HepG2 (cell line): ENCODE measurements around the gene TMCC1. TPM values are rescaled to one million over a fixed set of nuclear protein-coding genes. Genes with fewer than 3 reads are reported as not detected.

Experiments used
- ATF7-NPFF ChIP-seq: sonication (generic); formaldehyde crosslinking; IDR thresholded peaks from 2 replicates; pipeline ENCODE4 v1.8.1; 2023; ENCODE audit warnings: mild to moderate bottlenecking, low read depth, missing genetic modification reagents, moderate library complexity
- DNMT3B ChIP-seq: conservative IDR thresholded peaks from 2 replicates; pipeline ENCODE4 v1.6.1; 2016; ENCODE audit warnings: missing biosample characterization, control low read depth
- FOXJ3 ChIP-seq: sonication (generic); formaldehyde crosslinking; IDR thresholded peaks from 2 replicates; pipeline ENCODE4 v1.4.0; 2020; ENCODE audit warnings: missing genetic modification reagents, mild to moderate bottlenecking, borderline replicate concordance
- ISL2 ChIP-seq: sonication (generic); formaldehyde crosslinking; IDR thresholded peaks from 2 replicates; pipeline ENCODE4 v1.5.0; 2020; ENCODE audit warnings: missing genetic modification reagents
- PAF1 ChIP-seq: IDR thresholded peaks from 2 replicates; pipeline ENCODE4 v1.6.1; 2016; ENCODE audit warnings: missing genetic modification reagents, missing compliant biosample characterization
- ZNF230 ChIP-seq: sonication (generic); formaldehyde crosslinking; IDR thresholded peaks from 2 replicates; pipeline ENCODE4 v1.4.0; 2020; ENCODE audit warnings: mild to moderate bottlenecking, missing genetic modification reagents
- ZNF878 ChIP-seq: sonication (generic); formaldehyde crosslinking; IDR thresholded peaks from 2 replicates; pipeline ENCODE4 v1.8.1; 2023; ENCODE audit warnings: mild to moderate bottlenecking, missing genetic modification reagents, moderate library complexity
- polyA plus RNA-seq, 8 experiments: library from polyadenylated mRNA; depleted of rRNA in 3 of 8; stranded (reverse) in 7 of 8; unstranded in 1 of 8; fragments of >200 nt; fragmentation: Illumina TruSeq in 4 of 8; extraction: Trizol in 4 of 8; gene quantifications; 2 replicates each; pipeline versions ENCODE4 v1.2.1 to v1.2.3, GENCODE V29; 2011 to 2016; ENCODE audit warnings: low read depth in 4 of 8, missing spikeins in 1 of 8, mixed read lengths in 1 of 8; ENCODE audit not compliant: insufficient read depth in 1 of 8
- total RNA-seq, 5 experiments: library from RNA; depleted of rRNA; stranded (reverse); fragments of >200 nt; fragmentation: Illumina TruSeq; extraction: Trizol; gene quantifications; 2 replicates each; pipeline ENCODE4 v1.2.3, GENCODE V29; 2016; ENCODE audit warnings: low read depth in 1 of 5
- TF ChIP-seq, protein P1 (sequence below): sonication (generic); formaldehyde crosslinking; IDR thresholded peaks from 2 replicates; pipeline ENCODE4 v1.4.0; 2020; ENCODE audit warnings: low read depth, mild to moderate bottlenecking, missing genetic modification reagents
- TF ChIP-seq, protein P2 (sequence below): sonication (generic); formaldehyde crosslinking; IDR thresholded peaks from 2 replicates; pipeline ENCODE4 v1.5.0; 2020; ENCODE audit warnings: mild to moderate bottlenecking, missing genetic modification reagents, borderline replicate concordance
- TF ChIP-seq, protein P3 (sequence below): sonication (generic); formaldehyde crosslinking; IDR thresholded peaks from 2 replicates; pipeline ENCODE4 v1.4.0; 2020; ENCODE audit warnings: missing genetic modification reagents
- TF ChIP-seq, protein P4 (sequence below): sonication (generic); IDR thresholded peaks from 2 replicates; pipeline ENCODE4 v1.6.1; 2016; ENCODE audit warnings: low read depth, borderline replicate concordance
- TF ChIP-seq, protein P5 (sequence below): sonication (generic); formaldehyde crosslinking; IDR thresholded peaks from 2 replicates; pipeline ENCODE4 v1.5.0; 2020; ENCODE audit warnings: missing genetic modification reagents
- TF ChIP-seq, protein P6 (sequence below): sonication (generic); formaldehyde crosslinking; IDR thresholded peaks from 2 replicates; pipeline ENCODE4 v1.4.0; 2020; ENCODE audit warnings: missing genetic modification reagents, mild to moderate bottlenecking, borderline replicate concordance
- TF ChIP-seq, protein P7 (sequence below): IDR thresholded peaks from 2 replicates; pipeline ENCODE4 v1.6.1; 2012; ENCODE audit warnings: inconsistent platforms

Gene TMCC1
- total and polyA plus RNA-seq, 2 of the 13 experiments (the other 11 are each of a cell fraction or from before 2014, with no cell fraction given) = 12.1 to 264 TPM

DNA sequence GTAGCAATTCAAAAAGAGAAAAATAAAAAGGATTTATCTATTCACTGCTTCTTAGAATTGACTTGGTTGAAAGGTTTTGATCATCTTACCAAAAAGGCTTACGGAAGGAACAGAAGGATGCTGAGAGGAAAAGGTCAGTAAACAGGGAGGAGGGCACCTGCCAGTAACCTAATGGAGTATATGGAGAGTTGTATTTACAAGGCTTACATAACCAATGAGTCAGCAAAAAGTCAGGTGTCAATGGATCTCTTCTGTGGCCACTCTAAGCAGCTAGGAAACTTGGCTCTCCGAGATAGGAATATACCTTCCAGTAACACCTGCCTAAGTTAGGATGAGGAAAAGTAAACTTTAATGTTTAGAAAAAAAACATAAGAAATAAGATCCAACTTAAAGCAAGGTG is 206.6 kb downstream of the TMCC1 start (continued):
- TF ChIP-seq, protein P1, sequence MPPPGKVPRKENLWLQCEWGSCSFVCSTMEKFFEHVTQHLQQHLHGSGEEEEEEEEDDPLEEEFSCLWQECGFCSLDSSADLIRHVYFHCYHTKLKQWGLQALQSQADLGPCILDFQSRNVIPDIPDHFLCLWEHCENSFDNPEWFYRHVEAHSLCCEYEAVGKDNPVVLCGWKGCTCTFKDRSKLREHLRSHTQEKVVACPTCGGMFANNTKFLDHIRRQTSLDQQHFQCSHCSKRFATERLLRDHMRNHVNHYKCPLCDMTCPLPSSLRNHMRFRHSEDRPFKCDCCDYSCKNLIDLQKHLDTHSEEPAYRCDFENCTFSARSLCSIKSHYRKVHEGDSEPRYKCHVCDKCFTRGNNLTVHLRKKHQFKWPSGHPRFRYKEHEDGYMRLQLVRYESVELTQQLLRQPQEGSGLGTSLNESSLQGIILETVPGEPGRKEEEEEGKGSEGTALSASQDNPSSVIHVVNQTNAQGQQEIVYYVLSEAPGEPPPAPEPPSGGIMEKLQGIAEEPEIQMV (CRISPR knock-in tag) = no peak
- TF ChIP-seq, protein P2, sequence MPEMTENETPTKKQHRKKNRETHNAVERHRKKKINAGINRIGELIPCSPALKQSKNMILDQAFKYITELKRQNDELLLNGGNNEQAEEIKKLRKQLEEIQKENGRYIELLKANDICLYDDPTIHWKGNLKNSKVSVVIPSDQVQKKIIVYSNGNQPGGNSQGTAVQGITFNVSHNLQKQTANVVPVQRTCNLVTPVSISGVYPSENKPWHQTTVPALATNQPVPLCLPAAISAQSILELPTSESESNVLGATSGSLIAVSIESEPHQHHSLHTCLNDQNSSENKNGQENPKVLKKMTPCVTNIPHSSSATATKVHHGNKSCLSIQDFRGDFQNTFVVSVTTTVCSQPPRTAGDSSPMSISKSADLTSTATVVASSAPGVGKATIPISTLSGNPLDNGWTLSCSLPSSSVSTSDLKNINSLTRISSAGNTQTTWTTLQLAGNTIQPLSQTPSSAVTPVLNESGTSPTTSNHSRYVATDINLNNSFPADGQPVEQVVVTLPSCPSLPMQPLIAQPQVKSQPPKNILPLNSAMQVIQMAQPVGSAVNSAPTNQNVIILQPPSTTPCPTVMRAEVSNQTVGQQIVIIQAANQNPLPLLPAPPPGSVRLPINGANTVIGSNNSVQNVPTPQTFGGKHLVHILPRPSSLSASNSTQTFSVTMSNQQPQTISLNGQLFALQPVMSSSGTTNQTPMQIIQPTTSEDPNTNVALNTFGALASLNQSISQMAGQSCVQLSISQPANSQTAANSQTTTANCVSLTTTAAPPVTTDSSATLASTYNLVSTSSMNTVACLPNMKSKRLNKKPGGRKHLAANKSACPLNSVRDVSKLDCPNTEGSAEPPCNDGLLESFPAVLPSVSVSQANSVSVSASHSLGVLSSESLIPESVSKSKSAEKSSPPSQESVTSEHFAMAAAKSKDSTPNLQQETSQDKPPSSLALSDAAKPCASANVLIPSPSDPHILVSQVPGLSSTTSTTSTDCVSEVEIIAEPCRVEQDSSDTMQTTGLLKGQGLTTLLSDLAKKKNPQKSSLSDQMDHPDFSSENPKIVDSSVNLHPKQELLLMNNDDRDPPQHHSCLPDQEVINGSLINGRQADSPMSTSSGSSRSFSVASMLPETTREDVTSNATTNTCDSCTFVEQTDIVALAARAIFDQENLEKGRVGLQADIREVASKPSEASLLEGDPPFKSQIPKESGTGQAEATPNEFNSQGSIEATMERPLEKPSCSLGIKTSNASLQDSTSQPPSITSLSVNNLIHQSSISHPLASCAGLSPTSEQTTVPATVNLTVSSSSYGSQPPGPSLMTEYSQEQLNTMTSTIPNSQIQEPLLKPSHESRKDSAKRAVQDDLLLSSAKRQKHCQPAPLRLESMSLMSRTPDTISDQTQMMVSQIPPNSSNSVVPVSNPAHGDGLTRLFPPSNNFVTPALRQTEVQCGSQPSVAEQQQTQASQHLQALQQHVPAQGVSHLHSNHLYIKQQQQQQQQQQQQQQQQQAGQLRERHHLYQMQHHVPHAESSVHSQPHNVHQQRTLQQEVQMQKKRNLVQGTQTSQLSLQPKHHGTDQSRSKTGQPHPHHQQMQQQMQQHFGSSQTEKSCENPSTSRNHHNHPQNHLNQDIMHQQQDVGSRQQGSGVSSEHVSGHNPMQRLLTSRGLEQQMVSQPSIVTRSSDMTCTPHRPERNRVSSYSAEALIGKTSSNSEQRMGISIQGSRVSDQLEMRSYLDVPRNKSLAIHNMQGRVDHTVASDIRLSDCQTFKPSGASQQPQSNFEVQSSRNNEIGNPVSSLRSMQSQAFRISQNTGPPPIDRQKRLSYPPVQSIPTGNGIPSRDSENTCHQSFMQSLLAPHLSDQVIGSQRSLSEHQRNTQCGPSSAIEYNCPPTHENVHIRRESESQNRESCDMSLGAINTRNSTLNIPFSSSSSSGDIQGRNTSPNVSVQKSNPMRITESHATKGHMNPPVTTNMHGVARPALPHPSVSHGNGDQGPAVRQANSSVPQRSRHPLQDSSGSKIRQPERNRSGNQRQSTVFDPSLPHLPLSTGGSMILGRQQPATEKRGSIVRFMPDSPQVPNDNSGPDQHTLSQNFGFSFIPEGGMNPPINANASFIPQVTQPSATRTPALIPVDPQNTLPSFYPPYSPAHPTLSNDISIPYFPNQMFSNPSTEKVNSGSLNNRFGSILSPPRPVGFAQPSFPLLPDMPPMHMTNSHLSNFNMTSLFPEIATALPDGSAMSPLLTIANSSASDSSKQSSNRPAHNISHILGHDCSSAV (CRISPR knock-in tag) = no peak
- TF ChIP-seq, protein P3, sequence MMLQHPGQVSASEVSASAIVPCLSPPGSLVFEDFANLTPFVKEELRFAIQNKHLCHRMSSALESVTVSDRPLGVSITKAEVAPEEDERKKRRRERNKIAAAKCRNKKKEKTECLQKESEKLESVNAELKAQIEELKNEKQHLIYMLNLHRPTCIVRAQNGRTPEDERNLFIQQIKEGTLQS (CRISPR knock-in tag) = peak; percentile 80
- no peak for TF ChIP-seq ATF7-NPFF
- TF ChIP-seq, protein P4, sequence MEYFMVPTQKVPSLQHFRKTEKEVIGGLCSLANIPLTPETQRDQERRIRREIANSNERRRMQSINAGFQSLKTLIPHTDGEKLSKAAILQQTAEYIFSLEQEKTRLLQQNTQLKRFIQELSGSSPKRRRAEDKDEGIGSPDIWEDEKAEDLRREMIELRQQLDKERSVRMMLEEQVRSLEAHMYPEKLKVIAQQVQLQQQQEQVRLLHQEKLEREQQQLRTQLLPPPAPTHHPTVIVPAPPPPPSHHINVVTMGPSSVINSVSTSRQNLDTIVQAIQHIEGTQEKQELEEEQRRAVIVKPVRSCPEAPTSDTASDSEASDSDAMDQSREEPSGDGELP = peak; percentile 54; the same call in 1 of the 2 replicates
- TF ChIP-seq, protein P5, sequence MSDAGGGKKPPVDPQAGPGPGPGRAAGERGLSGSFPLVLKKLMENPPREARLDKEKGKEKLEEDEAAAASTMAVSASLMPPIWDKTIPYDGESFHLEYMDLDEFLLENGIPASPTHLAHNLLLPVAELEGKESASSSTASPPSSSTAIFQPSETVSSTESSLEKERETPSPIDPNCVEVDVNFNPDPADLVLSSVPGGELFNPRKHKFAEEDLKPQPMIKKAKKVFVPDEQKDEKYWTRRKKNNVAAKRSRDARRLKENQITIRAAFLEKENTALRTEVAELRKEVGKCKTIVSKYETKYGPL (CRISPR knock-in tag) = peak; percentile 96
- TF ChIP-seq ISL2 (CRISPR knock-in tag) = peak; percentile 34; the same call in 1 of the 2 replicates
- TF ChIP-seq, protein P6, sequence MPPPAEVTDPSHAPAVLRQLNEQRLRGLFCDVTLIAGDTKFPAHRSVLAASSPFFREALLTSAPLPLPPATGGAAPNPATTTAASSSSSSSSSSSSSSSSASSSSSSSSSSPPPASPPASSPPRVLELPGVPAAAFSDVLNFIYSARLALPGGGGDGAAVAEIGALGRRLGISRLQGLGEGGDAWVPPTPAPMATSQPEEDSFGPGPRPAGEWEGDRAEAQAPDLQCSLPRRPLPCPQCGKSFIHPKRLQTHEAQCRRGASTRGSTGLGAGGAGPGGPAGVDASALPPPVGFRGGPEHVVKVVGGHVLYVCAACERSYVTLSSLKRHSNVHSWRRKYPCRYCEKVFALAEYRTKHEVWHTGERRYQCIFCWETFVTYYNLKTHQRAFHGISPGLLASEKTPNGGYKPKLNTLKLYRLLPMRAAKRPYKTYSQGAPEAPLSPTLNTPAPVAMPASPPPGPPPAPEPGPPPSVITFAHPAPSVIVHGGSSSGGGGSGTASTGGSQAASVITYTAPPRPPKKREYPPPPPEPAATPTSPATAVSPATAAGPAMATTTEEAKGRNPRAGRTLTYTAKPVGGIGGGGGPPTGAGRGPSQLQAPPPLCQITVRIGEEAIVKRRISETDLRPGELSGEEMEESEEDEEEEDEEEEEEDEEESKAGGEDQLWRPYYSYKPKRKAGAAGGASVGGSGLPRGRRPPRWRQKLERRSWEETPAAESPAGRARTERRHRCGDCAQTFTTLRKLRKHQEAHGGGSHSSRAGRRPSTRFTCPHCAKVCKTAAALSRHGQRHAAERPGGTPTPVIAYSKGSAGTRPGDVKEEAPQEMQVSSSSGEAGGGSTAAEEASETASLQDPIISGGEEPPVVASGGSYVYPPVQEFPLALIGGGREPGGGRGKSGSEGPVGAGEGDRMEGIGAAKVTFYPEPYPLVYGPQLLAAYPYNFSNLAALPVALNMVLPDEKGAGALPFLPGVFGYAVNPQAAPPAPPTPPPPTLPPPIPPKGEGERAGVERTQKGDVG (CRISPR knock-in tag) = no peak
- TF ChIP-seq FOXJ3 (CRISPR knock-in tag) = peak; percentile 15; the same call in 1 of the 2 replicates
- no peak for TF ChIP-seq ZNF230 (CRISPR knock-in tag)
- TF ChIP-seq PAF1 (CRISPR knock-in tag) = no peak
- TF ChIP-seq, protein P7, sequence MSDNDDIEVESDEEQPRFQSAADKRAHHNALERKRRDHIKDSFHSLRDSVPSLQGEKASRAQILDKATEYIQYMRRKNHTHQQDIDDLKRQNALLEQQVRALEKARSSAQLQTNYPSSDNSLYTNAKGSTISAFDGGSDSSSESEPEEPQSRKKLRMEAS = peak; percentile 38
- peak; percentile 64; the same call in 1 of the 2 replicates for TF ChIP-seq ZNF878
- TF ChIP-seq DNMT3B (CRISPR knock-in tag) = peak; percentile 71; the same call in 1 of the 2 replicates
